ENCODE data around the gene ATIC.

- TF ChIP-seq POLR2A (IDR thresholded peaks at IDR 0.05) (no peak), CTCF (IDR thresholded peaks at IDR 0.05) (no peak)
These were observed 67.2 kb downstream of the ATIC start for GRCh38 chr2:215379039-215379438.
